ENCODE data around the gene WHRN.
A peak's percentile ranks its signal among the peaks of the same experiment; 100 is the strongest.

WHRN gene

GRCh38 chr9:114492991-114493390, 12.3 kb downstream of the WHRN start:
- no peak for DNase-seq (ENCODE audit: low read depth in 2 of 2)

GRCh38 chr9:114491430-114492003, 13.8 kb downstream of the WHRN start:
- no peak for DNase-seq (ENCODE audit: low read depth in 2 of 2)

GRCh38 chr9:114489928-114490327, 15.3 kb downstream of the WHRN start:
- no peak for DNase-seq (ENCODE audit: low read depth in 2 of 2)

- DNase-seq (ENCODE audit: low read depth in 2 of 2): no peak
These were observed 16.7 kb downstream of the WHRN start for GRCh38 chr9:114488398-114489129.

- DNase-seq (ENCODE audit: low read depth in 2 of 2): peak in 1 of 2 donors; percentile 41
These were observed 17.5 kb downstream of the WHRN start for GRCh38 chr9:114487607-114488300.

- DNase-seq (ENCODE audit: low read depth in 2 of 2): no peak
These were observed 18.9 kb downstream of the WHRN start for GRCh38 chr9:114486205-114486963.

GRCh38 chr9:114484854-114485443, 20.3 kb downstream of the WHRN start:
- peak; percentile 36 to 48 for DNase-seq (ENCODE audit: low read depth in 2 of 2)

- no peak for DNase-seq (ENCODE audit: low read depth in 2 of 2)
These were observed 20.9 kb downstream of the WHRN start for GRCh38 chr9:114484215-114484853.

GRCh38 chr9:114483499-114483898, 21.8 kb downstream of the WHRN start:
- no peak for DNase-seq (ENCODE audit: low read depth in 2 of 2)

GRCh38 chr9:114482593-114482992, 22.7 kb downstream of the WHRN start:
- no peak for DNase-seq (ENCODE audit: low read depth in 2 of 2)

- DNase-seq (ENCODE audit: low read depth in 2 of 2): no peak
These were observed 23.5 kb downstream of the WHRN start for GRCh38 chr9:114481789-114482188.

- no peak for DNase-seq (ENCODE audit: low read depth in 2 of 2)
These were observed 24.4 kb downstream of the WHRN start for GRCh38 chr9:114480746-114481435.

- DNase-seq (ENCODE audit: low read depth in 2 of 2): no peak
These were observed 26.4 kb downstream of the WHRN start for GRCh38 chr9:114478871-114479270.

GRCh38 chr9:114478459-114478858, 26.8 kb downstream of the WHRN start:
- DNase-seq (ENCODE audit: low read depth in 2 of 2): no peak

- DNase-seq (ENCODE audit: low read depth in 2 of 2): no peak
These were observed 27.6 kb downstream of the WHRN start for GRCh38 chr9:114477642-114478041.

- no peak for DNase-seq (ENCODE audit: low read depth in 2 of 2)
These were observed 28.3 kb downstream of the WHRN start for GRCh38 chr9:114476891-114477469.

GRCh38 chr9:114475412-114476135, 29.7 kb downstream of the WHRN start:
- no peak for DNase-seq (ENCODE audit: low read depth in 2 of 2)

GRCh38 chr9:114474425-114474824, 30.8 kb downstream of the WHRN start:
- no peak for DNase-seq (ENCODE audit: low read depth in 2 of 2)

GRCh38 chr9:114473447-114473801, 31.8 kb downstream of the WHRN start:
- no peak for DNase-seq (ENCODE audit: low read depth in 2 of 2)

Measured in stimulated activated CD8-positive, alpha-beta memory T cell treated with anti-CD3 and anti-CD28 coated beads, Interleukin-15, amount 100 ng/mL, for 48 hours (primary cell).